GM21529 (cell line): ENCODE data around the gene TRA2A.
A peak's percentile ranks its signal among the peaks of the same experiment; 100 is the strongest.
"Not testable (repeated sequence)": the region's sequence is repeated elsewhere in the genome, so short reads cannot be mapped to it uniquely, and the experiment has no call there.

ENCODE experiments used
- ATAC-seq: cut with Tn5 transposase; IDR thresholded peaks from one replicate; pipeline ENCODE4 v1.9.1; 2021; ENCODE audit not compliant: unreplicated experiment

Gene TRA2A

DNA sequence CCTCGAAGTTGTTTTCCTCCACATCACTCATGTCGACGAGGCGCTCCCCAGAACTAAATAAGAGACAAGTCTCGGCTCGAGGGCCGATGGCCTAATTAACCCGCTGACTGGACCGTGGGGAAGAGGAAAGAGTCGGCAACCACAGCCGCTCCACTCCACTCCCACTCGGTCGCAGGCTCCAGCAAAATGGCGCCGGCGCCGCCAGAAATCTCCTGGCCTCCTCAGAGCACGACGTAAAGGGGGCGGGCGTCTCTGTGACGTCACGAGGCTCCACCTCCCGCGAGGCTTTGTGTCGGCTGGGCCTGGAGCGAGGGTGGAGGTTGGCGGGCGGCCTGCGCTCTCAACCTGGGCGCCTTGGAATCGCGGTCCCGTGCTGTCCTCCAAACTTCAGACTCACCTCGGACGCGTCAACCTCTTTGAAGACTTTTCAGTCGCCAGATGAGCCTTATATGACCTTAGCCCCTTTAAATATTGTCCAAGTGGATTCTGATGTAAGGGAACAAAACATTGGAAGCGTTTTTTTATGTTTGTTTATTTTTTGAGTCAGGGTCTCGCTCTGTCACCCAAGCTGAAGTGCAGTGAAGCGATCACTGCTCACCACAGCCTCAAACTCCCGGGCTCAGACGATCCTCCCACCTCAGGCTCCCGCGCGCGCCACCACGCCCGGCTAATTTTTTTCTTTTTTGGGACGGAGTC is at the start of gene TRA2A:
Gene TRA2A (minus strand): TSS at position 188 of the 696 bp plus-strand sequence. CDS start 157 bp downstream, at position 31.
- ATAC-seq, result peak; percentile 93

DNA sequence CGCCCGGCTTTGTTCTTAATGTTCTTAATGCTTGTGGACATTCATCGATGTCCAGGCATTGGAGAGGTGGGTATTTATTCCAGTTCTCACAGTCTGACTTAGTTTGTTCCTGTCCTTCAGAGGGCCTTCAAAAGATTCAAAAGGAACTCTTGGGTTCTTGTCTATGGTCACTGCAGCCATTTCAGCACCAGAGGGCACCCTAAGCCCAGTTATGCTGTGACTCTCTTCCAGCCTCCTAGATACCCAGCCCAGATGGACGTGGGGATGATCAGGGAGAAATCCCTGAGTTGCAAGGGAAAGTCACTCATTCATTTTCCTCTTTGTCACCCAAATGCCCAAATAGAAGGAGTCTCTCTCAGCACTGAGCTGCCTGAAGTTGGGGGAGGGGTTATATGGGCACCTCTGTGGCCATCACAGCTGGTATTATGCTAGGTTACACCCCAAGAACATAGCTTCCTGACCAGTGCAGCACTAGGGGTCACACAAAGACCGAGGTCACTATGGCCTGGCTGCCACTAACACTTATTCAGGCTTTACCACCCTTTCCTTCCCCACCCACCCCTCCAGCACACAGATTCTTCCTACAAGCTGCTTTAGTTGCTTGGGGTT is 38.9 kb upstream of the TRA2A start:
- ATAC-seq, result peak; percentile 93

DNA sequence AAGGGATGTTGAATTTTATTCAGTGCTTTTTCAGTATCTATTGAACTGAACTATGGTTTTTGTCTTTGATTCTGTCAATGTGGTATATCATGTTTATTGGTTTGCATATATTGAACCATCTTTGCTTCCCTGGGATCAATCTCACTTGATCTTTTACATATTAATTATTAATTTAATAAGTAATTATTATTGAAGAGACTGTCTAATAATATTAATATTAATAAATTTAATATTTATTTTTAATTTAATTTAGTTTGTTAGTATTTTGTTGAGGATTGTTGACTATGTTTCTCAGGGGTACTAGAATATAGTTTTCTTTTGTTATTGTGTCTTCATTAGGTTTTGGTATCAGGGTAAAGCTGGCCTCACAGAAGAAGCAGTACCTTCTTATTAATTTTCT is 26.5 kb upstream of the TRA2A start:
- ATAC-seq, result no peak

DNA sequence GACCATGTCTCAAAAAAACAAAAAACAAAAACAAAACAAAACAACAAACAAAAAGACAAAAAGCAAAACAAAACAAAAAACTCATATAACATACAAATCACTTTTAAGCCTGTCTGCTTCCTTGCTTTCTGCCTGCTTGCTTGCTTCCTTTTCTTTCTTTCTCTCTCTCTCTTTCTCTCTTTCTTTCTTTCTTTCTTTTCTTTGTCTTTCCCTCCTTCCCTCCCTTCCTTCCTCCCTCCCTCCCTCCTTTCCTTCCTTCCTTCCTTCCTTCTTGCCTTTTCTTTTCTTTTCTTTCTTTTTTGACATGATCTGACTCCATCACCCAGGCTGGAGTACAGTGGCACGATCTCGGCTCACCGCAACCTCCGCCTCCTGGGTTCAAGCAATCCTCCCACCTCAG is 15.9 kb upstream of the TRA2A start:
- no peak for ATAC-seq

DNA sequence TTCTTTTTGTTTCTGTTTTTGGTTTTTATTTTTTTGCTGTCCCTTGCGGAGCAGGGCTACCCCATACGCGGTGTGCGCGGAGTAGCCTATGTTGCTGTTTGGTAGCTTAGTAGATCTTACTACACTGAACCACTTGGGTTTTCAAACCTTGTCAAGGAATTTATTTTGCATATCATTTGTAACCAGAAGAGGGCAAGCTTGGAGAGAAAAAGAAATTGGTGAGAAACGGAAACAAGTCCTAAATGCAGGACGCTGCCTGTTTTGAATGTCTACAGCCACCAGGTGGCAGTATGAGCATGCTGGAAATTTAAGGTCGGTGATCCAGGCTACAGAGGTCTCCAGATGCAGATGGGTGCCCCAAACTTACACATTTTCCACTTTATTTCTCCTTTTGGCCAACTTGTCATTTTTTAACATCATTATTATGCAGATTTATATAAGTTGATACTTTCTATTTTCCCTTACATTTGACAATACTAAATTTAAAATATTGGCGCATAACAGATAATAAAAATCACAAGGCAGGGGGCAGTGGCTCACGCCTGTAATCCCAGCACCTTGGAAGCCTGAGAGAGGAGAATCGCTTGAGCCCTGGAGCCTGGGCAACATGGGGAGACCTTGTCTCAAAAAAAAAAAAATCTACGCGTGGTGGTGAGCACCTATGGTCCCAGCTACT is 15.3 kb upstream of the TRA2A start:
- ATAC-seq, result peak; percentile 63

DNA sequence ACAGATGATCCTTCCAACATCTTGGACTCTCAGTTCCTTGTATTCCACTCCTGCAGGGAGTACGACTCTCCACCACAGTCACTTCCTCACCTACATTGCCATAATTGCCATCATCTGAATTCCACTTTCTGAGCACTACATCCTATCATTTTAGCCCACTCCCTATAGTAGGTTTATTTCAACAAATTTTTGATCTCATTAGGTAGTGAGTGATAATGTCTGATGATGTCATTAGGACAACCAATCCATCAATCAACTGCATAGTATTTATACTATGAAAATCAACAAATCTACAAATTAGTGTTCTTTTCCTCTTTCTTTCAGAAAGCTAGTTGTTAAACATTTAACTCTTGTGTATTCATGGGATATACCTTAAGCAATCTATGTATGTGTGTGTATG is 13.7 kb upstream of the TRA2A start:
- ATAC-seq, result no peak

DNA sequence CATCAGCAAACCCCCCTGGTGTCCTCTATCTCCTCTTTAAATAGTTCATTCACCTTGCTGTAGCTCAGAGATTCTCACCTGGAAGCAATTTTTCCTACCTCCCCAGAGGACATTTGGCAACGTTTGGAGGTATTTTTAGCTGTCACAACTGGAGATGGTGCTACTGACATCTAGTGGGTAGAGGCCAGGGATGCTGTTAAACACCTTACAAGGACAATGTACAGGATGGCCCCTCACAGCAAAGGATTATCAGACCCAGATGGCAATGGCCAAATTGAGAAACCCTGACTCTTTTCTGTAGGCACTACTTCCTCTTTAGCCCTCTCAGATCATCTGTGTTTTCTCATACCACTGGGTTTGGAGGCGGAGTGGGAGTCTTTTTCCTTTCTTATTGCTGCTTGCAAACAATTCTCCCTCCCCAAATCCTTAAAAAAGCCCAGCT is 13.2 kb upstream of the TRA2A start:
- peak; percentile 78 for ATAC-seq

DNA sequence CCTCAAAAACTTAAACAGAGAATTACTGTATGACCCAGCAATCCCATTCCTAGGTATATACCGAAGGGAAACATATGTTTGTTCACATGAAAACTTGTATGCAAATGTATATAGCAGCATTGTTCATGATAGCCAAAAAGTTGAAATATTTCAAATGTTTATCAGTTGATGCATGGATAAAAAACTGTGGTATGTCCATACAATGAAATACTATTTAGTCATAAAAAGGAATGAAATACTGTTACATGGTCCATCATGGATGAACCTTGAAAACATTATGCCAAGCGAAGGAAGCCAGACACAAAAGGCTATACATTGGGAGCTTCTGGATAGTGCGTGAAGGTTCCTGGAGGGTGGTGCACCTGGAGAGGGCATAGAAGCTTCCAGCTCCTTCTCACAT is 11.0 kb upstream of the TRA2A start:
- no peak for ATAC-seq

DNA sequence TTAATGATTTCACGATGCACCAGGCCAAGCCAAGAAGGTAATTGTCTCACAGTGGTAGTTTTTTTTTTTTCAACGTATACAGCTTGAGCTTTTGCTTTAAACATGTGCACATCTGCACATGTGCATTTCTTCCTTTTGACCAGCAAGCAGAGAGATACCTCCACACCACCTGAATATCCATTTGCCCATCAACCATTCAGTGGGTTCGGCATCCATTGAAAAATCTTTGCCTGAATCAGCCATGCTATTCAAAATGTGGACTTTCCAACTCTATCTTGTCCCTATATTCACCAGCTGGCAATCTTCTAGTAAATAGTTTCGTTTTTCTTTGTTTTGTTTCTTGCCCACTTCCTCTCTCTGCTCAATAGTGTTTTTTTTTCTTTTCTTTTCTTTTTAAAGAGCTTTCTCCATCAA is 7.7 kb upstream of the TRA2A start:
- peak; percentile 62 for ATAC-seq

DNA sequence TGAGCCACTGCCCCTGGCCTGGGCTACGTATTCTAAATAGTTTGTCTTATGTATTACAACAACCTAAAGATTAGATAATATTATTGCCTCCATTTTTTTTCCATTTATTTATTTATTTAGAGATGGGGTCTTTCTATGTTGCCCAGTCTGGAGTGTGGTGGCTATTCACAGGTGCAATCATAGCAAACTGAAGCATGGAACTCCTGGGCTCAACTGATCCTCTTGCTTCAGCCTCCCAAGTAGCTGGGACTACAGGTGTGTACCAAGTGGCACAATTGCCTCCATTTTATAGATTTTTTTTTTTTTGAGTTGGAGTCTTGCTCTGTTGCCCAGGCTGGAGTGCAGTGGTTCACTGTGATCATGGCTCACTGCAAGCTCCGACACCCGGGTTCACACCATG is 6.5 kb upstream of the TRA2A start:
- no peak for ATAC-seq

DNA sequence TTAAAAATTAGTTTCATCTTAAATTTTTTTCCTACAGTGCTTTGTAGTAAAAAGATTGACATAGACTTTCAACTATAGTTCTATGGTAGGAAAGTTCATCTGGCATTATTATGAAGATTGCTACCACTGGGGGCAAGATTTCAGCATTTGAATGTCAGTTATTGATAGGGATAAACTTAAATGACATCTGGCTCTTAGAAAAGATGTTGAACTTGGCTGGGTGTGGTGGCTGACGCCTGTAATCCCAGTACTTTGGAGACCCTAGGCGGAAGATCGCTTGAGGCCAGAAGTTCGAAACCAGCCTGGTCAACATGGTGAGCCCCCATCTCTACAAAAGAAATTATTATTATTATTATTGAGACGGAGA is 1.4 kb upstream of the TRA2A start:
- ATAC-seq, result no peak

DNA sequence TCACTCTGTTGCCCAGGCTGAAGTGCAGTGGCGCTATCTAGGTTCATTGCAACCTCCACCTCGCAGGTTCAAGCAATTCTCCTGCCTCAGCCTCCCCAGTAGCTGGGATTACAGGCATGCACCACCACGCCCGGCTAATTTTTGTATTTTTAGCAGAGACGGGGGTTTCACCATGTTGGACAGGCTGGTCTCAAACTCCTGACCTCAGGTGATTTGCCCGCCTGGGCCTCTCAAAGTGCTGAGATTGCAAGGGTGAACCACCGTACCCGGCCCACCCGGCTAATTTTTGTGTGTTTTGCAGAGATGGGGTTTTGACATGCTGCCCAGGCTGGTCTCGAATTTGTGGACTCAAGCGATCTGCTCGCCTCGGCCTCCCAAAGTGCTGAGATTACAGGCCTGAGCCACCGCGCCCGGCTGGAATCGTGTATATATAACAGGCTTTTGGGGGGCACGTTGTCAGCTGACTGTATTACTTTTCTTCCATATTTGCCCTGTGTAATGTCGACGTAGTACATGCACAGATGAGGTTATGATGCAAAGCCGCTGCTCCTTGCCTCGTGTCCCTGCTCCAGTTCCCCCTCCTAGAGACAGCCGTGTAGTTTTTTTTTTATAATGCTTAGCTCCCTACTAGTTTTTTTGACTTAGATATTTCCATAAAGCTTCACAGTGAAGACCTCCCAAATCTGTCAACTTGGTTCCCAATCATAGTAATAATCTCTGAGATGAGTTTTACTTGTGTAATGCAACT is 883 bp upstream of the TRA2A start:
- no peak for ATAC-seq

DNA sequence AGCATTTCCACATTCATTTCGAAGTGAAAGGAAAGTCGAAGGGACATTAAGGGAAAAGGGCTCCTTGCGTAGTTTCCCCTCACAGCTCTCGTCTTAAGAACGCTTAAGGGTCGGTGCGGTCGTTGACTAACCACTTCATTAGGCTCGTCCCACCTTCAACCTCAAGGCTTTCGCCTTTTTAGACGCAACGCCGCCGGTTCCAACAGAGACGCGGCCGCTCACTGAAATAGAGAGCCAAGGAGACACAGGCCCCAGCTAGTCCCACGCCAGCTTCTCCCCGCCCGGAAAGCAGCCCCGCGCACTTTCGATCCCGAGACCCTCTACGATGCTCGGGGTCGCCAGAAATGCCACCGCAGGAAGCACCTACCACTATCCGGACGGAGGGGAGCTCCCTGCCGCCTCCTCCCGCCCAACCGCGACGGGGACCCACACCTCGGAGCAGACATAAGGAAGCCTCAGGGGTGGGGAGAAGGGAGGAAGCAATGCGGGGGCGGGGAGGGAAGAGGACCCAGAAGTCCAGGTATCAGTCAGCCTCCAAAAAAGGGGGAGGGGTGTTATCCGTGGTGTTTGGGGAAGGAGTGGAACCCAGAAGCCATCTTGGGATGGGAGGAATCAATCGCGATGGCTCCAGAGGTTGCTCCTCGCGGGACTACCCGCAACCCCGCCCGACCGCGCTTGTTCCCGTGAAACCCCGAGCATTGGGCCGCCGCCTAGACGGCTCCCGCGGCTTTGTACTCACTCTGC is 559 bp downstream of the TRA2A start:
- ATAC-seq, result peak; percentile 28

DNA sequence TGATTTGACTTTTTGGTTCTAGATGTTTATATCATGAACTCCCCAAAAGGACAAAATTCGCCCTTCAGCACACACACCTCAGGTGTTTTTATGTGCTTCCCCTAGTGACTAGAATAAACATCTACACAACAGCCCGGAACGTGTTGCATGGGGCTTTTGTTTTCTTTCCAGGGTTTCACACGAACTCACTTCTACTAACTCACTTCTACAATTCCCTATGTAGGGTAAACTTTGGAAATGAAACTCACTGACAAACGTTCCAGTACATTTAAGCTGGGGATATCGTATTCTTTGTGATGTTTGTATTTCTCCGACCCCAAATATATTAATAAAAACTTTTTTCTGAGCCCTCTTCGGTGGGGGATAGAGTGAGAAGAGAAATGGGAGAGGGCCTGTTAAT is 1.4 kb downstream of the TRA2A start:
- ATAC-seq, result no peak

DNA sequence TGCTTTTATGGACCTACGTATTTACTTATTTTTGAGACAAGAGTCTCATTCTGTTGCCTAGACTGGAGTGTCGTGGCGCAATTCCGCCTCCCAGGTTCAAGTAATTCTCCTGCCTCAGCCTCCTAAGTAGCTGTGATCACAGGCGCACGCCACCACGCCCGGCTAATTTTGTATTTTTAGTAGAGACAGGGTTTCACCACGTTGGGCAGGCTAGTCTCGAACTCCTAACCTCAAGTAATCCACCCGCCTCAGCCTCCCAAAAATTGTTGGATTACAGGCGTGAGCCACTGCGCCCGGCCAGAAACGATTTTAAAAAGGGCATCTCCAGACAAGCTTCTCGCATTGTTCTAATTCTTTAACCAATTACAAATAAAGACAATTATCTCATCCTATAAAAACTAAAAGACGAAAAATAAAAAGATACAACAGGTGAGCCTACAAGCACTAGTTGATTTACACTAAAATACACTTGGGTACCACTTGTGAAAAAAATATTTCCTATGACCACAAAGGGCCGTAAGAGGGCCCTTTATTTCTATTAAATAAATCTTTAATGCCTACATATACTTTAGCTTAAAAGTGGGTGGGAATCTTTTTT is 2.4 kb downstream of the TRA2A start:
- ATAC-seq, result no peak

DNA sequence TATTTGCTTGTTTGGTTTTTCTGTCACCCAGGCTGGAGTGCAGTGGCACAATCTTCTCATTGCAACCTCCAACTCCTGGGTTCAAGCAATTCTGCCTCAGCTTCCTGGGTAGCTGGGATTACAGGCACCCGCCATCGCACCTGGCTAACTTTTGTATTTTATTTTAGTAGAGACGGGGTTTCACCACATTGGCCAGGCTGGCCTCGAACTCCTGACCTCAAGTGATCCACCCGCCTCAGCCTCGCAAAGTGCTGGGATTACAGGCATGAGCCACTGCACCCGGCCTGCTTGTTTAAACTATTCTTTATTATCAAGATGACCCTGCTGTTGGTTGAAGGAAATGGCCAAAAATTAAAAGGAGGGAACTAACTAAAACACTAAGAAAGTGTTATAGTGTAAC is 6.2 kb downstream of the TRA2A start:
- ATAC-seq, result not testable (repeated sequence)

DNA sequence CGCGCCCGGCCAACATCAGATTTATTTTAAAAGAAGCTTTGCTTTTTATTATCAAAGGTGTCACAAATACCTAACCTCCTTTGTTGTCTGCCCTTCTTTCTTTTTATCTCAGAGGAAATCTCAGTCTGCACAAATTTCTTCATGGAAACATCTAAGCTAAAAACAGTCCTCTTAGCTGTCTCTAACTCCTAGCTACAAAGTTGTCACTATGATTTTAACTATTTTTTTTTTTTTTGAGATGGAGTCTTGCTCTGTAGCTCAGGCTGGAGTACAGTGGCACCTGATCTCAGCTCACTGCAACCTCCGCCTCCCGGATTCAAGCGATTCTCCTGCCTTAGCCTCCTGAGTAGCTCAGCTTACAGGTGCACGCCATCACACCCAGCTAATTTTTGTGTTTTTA is 7.3 kb downstream of the TRA2A start:
- ATAC-seq, result no peak

DNA sequence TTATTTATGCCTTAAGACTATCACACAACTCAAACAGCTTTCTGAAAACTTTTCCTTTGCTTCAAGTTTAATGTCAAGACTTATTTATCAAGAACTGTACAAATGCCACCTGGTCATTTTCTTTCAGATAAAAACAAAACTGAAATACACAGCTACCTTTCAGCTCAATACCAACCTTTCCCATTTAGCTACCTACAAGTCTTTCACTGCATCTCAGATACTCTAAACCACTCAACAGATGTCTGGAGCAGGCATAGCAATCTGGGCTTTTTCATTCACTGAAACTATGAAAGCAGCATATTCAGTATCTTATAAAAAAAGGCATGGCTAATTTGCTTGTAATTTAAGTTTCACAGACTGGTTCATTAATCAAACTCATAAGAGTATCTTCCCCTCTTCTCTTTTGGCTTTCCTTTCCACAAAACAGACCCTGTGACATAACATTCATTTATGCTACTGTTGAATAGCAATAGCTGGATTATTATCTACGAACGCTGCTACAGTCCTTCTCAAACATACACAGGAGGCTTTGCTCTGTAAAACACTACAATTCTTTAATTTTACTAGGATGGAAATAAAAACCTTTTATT is 8.2 kb downstream of the TRA2A start:
- peak; percentile 57 for ATAC-seq

DNA sequence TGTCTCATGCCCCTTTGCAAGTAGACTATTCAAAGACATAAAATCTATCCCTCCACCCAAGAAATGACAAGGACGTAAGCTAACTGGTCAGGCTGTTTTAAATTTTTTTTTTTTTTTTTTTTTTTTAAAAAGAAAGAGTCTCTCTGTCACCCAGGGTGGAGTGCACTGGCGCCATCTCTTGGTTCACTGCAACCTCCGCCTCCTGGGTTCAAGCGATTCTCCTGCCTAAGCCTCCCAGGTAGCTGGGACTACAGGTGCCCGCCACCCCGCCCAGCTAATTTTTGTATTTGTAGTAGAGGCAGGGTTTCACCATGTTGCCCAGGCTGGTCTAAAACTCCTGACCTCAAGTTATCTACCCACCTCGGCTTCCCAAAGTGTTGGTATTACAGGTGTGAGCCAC is 11.2 kb downstream of the TRA2A start:
- no peak for ATAC-seq

DNA sequence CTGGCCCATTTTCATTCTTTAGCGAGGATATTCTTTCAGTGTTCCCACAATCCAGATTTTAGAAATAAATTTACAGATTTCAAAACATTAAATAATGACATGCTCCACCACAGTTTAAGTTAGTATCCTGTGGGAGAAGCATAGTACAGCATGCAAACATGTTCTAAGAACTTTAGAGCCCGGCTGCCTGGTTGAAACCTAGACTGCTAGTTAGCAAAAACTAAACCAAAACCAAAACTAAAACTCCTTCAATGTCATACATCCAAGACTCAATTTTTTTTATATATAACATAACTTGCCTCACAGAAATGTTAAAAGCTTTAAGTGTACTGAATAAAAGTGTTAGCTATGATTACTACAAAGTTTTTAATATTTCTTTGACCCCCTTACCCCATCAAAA is 17.0 kb downstream of the TRA2A start:
- no peak for ATAC-seq
